HG03280 (cell line): ENCODE data around the gene TACR1.
"Not testable (repeated sequence)": the region's sequence is repeated elsewhere in the genome, so short reads cannot be mapped to it uniquely, and the experiment has no call there.

ENCODE experiments used
- ATAC-seq: cut with Tn5 transposase; IDR thresholded peaks from one replicate; pipeline ENCODE4 v1.9.1; 2021; ENCODE audit warnings: mild to moderate bottlenecking, moderate library complexity; ENCODE audit not compliant: unreplicated experiment

The TACR1 gene

GRCh38 chr2:75094405-75094804 is 104.9 kb downstream of the TACR1 start:
- no peak for ATAC-seq

GRCh38 chr2:75090770-75091515 is 108.4 kb downstream of the TACR1 start:
- ATAC-seq, result no peak

GRCh38 chr2:75089471-75089870 is 109.8 kb downstream of the TACR1 start:
- no peak for ATAC-seq

- no peak for ATAC-seq
Observed at GRCh38 chr2:75088791-75089190, 110.5 kb downstream of the TACR1 start.

GRCh38 chr2:75087736-75088135 is 111.6 kb downstream of the TACR1 start:
- no peak for ATAC-seq

GRCh38 chr2:75079575-75079974 is 119.7 kb downstream of the TACR1 start:
- ATAC-seq, result no peak

- no peak for ATAC-seq
Observed at GRCh38 chr2:75077909-75078308, 121.4 kb downstream of the TACR1 start.

GRCh38 chr2:75076088-75076487 is 123.2 kb downstream of the TACR1 start:
- ATAC-seq, result no peak

- ATAC-seq, result no peak
Observed at GRCh38 chr2:75074708-75075107, 124.6 kb downstream of the TACR1 start.

GRCh38 chr2:75074228-75074627 is 125.1 kb downstream of the TACR1 start:
- no peak for ATAC-seq

GRCh38 chr2:75071766-75072165 is 127.6 kb downstream of the TACR1 start:
- no peak for ATAC-seq

GRCh38 chr2:75068546-75068945 is 130.8 kb downstream of the TACR1 start:
- no peak for ATAC-seq

GRCh38 chr2:75067506-75067905 is 131.8 kb downstream of the TACR1 start:
- no peak for ATAC-seq

- ATAC-seq, result no peak
Observed at GRCh38 chr2:75066121-75066902, 133.0 kb downstream of the TACR1 start.

GRCh38 chr2:75065402-75066008 is 133.8 kb downstream of the TACR1 start:
- ATAC-seq, result no peak

- ATAC-seq, result peak; percentile 64
Observed at GRCh38 chr2:75064691-75065396, 134.5 kb downstream of the TACR1 start.

GRCh38 chr2:75063906-75064305 is 135.4 kb downstream of the TACR1 start:
- no peak for ATAC-seq

GRCh38 chr2:75058427-75058826 is 140.9 kb downstream of the TACR1 start:
- no peak for ATAC-seq

GRCh38 chr2:75057150-75057549 is 142.2 kb downstream of the TACR1 start:
- ATAC-seq, result not testable (repeated sequence)

GRCh38 chr2:75055820-75056675 is 143.3 kb downstream of the TACR1 start:
- ATAC-seq, result peak; percentile 47
